Lower leg skin (tissue), 4 donors: ENCODE data around the gene LETM1. TPM values are rescaled to one million over a fixed set of nuclear protein-coding genes. Genes with fewer than 3 reads are reported as not detected.

Experiments used
- DNase-seq, 2 donors: peaks; one replicate each; pipeline ENCODE4 v3.0.0-alpha.2; 2019; ENCODE audit warnings: low spot score in 2 of 2
- H3K4me3 ChIP-seq: fragments of 200-600 bp; sonication (generic); 2 replicates; pipeline ENCODE4 v1.5.1; 2017; ENCODE audit warnings: mild to moderate bottlenecking, low read depth; ENCODE audit not compliant: poor library complexity, severe bottlenecking
- CTCF ChIP-seq, 3 donors: fragments of 450-650 bp; IDR thresholded peaks; one replicate each; pipeline ENCODE4 v1.5.1; 2016; ENCODE audit warnings: antibody characterized with exemption in 3 of 3, mild to moderate bottlenecking in 3 of 3, moderate library complexity in 2 of 3
- POLR2A ChIP-seq, 2 donors: fragments of 450-650 bp; IDR thresholded peaks; one replicate each; pipeline ENCODE4 v1.6.1; 2016 to 2017; ENCODE audit warnings: antibody characterized with exemption in 2 of 2, mild to moderate bottlenecking in 1 of 2, moderate library complexity in 1 of 2
- WGBS, 2 donors: methylation state at CpG; one replicate each; pipeline ENCODE4 v1.1.5; 2018; 5-methylcytosine and 5-hydroxymethylcytosine counted together
- intact Hi-C: fragments of 100-400 bp; cut with DNase I; formaldehyde crosslinking; loops from one replicate; pipeline ENCODE4 v1.15.0; 2023; ENCODE audit warnings: low total_unique reads
- total RNA-seq, 4 donors: library from RNA; depleted of rRNA; stranded (reverse); fragments of >200 nt; gene quantifications; one replicate each; pipeline ENCODE4 v1.1.0, GENCODE V29; 2016

Gene LETM1
- total RNA-seq, 4 donors from 2014 or later, result 27.2 to 49.9 (median 39.0) TPM

- TF ChIP-seq CTCF (IDR thresholded peaks at IDR 0.05) (no peak), POLR2A (IDR thresholded peaks at IDR 0.05) (no peak)
- intact Hi-C loops, result no loop called here
- H3K4me3 ChIP-seq, result no peak overlapping the region
- no peak for DNase-seq
- WGBS, 2 donors, result 14 to 26% methylated on average over 18 to 29 of the region's 32 CpGs
Observed at GRCh38 chr4:1767770-1768366, 88.1 kb downstream of the LETM1 start.

- TF ChIP-seq POLR2A (IDR thresholded peaks at IDR 0.05) (no peak), CTCF (IDR thresholded peaks at IDR 0.05) (no peak)
- no peak for DNase-seq
- WGBS, 2 donors, result 1 to 3% methylated on average over 35 to 36 of the region's 84 CpGs
- intact Hi-C loops, result no loop called here
- H3K4me3 ChIP-seq, result no peak overlapping the region
Observed at GRCh38 chr4:1767061-1767769, 88.7 kb downstream of the LETM1 start.

GRCh38 chr4:1766106-1767060 lies 89.6 kb downstream of the LETM1 start:
- 33 to 84% methylated on average over 5 to 40 of the region's 41 CpGs for WGBS, 2 donors
- H3K4me3 ChIP-seq, result no peak overlapping the region
- no peak for DNase-seq
- intact Hi-C loops, result no loop called here
- TF ChIP-seq POLR2A (IDR thresholded peaks at IDR 0.05) (no peak), CTCF (IDR thresholded peaks at IDR 0.05) (no peak)

- intact Hi-C loops, result no loop called here
- H3K4me3 ChIP-seq, result no peak overlapping the region
- WGBS, 2 donors, result 50 to 64% methylated on average over 8 to 9 of the region's 10 CpGs
- DNase-seq, result no peak
- TF ChIP-seq CTCF (IDR thresholded peaks at IDR 0.05) (no peak), POLR2A (IDR thresholded peaks at IDR 0.05) (no peak)
Observed at GRCh38 chr4:1765409-1766072, 90.4 kb downstream of the LETM1 start.

- TF ChIP-seq CTCF (IDR thresholded peaks at IDR 0.05), result no peak
- WGBS, 2 donors, result 94 to 100% methylated on average over 2 to 9 of the region's 9 CpGs
- intact Hi-C loops, result no loop called here
- DNase-seq, result no peak
- H3K4me3 ChIP-seq, result no peak overlapping the region
Observed at GRCh38 chr4:1764670-1765069, 91.3 kb downstream of the LETM1 start.
